Peyer's patch (tissue), 4 donors: ENCODE results near the gene ATP6V1F.

Source experiments
- CTCF ChIP-seq, 6 experiments: fragments of 450-650 bp in 4 of 6; fragments of 200-600 bp in 2 of 6; sonication (generic) in 1 of 6; IDR thresholded peaks; one replicate each; pipeline ENCODE4 v1.5.1; 2017 to 2019; ENCODE audit warnings: antibody characterized with exemption in 6 of 6, mild to moderate bottlenecking in 3 of 6, moderate library complexity in 1 of 6
- POLR2A ChIP-seq, 2 donors: fragments of 450-650 bp; IDR thresholded peaks; one replicate each; pipeline ENCODE4 v1.5.1; 2017; ENCODE audit warnings: antibody characterized with exemption in 2 of 2, mild to moderate bottlenecking in 2 of 2, moderate library complexity in 2 of 2

- no peak for TF ChIP-seq CTCF (IDR thresholded peaks at IDR 0.05)
- TF ChIP-seq POLR2A (IDR thresholded peaks at IDR 0.05): no peak
Measured at GRCh38 chr7:128836729-128837348, 25.8 kb upstream of the ATP6V1F start.
